Loucy (cell line): Measurements from ENCODE around the gene ATXN2L.
"Not testable (repeated sequence)": the region's sequence is repeated elsewhere in the genome, so short reads cannot be mapped to it uniquely, and the experiment has no call there.

Experiments
- H2AFZ ChIP-seq: fragments of 200-600 bp; sonication (generic); 2 replicates; pipeline ENCODE4 v1.6.0; 2016; ENCODE audit warnings: antibody characterized with exemption, mild to moderate bottlenecking, low read length, moderate library complexity
- H3F3A ChIP-seq: fragments of 200-600 bp; 2 replicates; pipeline ENCODE4 v1.6.0; 2016; ENCODE audit warnings: antibody characterized with exemption, low read depth, mild to moderate bottlenecking
- H3K27me3 ChIP-seq: fragments of 200-600 bp; sonication (generic); 2 replicates; pipeline ENCODE4 v1.6.1; 2014; ENCODE audit warnings: low read length, mild to moderate bottlenecking; ENCODE audit not compliant: insufficient read depth, poor library complexity, severe bottlenecking
- H3K36me3 ChIP-seq: fragments of 200-600 bp; sonication (generic); 2 replicates; pipeline ENCODE4 v1.6.1; 2016; ENCODE audit warnings: low read length; ENCODE audit not compliant: insufficient read depth
- H3K4me1 ChIP-seq: fragments of 200-600 bp; sonication (generic); 2 replicates; pipeline ENCODE4 v1.5.1; 2014; ENCODE audit warnings: low read length, mild to moderate bottlenecking; ENCODE audit not compliant: insufficient read depth, poor library complexity, severe bottlenecking
- H3K4me2 ChIP-seq: fragments of 200-600 bp; sonication (generic); 2 replicates; pipeline ENCODE4 v1.6.0; 2014; ENCODE audit warnings: antibody characterized with exemption, low read length, low read depth, mild to moderate bottlenecking; ENCODE audit not compliant: poor library complexity, severe bottlenecking
- H3K4me3 ChIP-seq: fragments of 200-600 bp; sonication (generic); 2 replicates; pipeline ENCODE4 v1.5.1; 2014; ENCODE audit warnings: low read length, mild to moderate bottlenecking, mixed read lengths; ENCODE audit not compliant: poor library complexity, severe bottlenecking
- H3K79me2 ChIP-seq: fragments of 200-600 bp; sonication (generic); 2 replicates; pipeline ENCODE4 v1.6.1; 2014; ENCODE audit warnings: low read length; ENCODE audit not compliant: insufficient read depth
- H3K9ac ChIP-seq: fragments of 200-600 bp; sonication (generic); 2 replicates; pipeline ENCODE4 v1.6.0; 2014; ENCODE audit warnings: mild to moderate bottlenecking, low read depth, low read length, moderate library complexity; ENCODE audit not compliant: poor library complexity, severe bottlenecking
- H3K9me2 ChIP-seq: fragments of 200-600 bp; sonication (generic); replicated peaks from 2 replicates; pipeline ENCODE4 v1.6.1; 2016; ENCODE audit warnings: low read depth, low read length, mixed read lengths
- H3K9me3 ChIP-seq: fragments of 200-600 bp; sonication (generic); 2 replicates; pipeline ENCODE4 v1.6.1; 2014; ENCODE audit warnings: mild to moderate bottlenecking, antibody characterized with exemption, low read length, low read depth; ENCODE audit not compliant: insufficient read depth
- H4K20me1 ChIP-seq: fragments of 200-600 bp; sonication (generic); 2 replicates; pipeline ENCODE4 v1.6.0; 2014; ENCODE audit warnings: antibody characterized with exemption, low read length, mild to moderate bottlenecking; ENCODE audit not compliant: insufficient read depth, poor library complexity, severe bottlenecking
- EZH2phosphoT487 ChIP-seq: fragments of 200-600 bp; IDR thresholded peaks from 2 replicates; pipeline ENCODE4 v1.6.1; 2018; ENCODE audit warnings: antibody characterized with exemption, mild to moderate bottlenecking, moderate library complexity, borderline replicate concordance
- TF ChIP-seq, protein P1 (sequence below): fragments of 200-600 bp; sonication (generic); conservative IDR thresholded peaks from 2 replicates; pipeline ENCODE4 v1.5.1; 2014; ENCODE audit warnings: mild to moderate bottlenecking, antibody characterized with exemption, low read length

ATXN2L gene

DNA sequence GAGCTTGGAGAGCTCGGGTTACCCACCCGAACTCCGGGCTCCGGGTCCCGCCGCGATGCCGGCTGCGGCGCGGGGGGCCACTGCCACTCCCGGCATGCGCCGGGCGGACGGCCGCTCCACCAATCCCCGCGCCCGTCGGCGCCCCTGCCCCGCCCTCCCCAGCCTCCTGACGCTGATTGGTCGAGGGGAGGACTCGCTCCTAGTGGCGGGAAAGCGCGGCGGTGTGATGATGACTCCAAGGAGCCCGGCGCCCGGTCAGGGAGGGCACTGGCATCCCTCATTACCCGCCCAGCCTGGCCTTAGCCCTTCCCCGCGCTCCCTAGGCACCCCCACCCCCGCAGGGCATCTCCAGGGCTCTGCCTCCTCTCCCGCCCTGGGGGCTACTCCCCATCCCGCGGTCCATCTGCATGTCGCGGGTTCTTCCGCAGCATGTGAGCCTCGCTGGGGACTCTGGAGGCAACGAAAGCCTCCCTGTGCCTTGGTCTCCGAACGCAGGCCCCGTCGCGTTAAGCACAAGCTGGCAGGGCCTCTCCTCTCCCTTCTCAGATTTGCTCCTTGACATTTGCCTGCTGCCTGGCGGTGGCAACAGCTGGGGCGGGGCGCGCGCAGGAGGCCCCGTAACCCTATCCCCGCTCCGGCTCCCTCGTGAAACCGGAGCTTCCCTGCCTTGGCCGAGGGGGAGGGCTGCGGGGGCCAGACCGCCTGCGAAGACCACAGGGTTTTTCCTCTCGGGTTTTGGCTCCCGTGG lies 57.2 kb downstream of the ATXN2L start:
- H3K79me2 ChIP-seq, result peaks cover 14% of the 10 kb centered on the region

DNA sequence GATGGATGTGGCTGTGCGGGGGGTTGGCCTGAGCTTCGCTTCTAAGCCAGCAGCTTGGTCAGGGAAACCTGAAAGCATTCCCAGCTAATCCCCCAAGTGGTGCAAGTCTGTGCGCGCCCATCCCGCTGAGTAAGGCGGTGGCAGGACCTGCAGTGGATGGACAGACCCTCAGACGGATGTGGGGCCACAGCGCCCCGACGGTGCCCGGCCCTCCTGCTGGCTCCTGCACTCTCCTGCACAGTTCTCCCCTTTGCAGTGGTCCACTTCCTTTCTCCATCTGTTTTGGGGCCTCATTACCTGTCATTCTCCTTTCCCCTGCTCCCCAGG lies 57.8 kb downstream of the ATXN2L start:
- Histone ChIP-seq H3K9me2 (no peaks in the 10 kb centered on the region), H4K20me1 (no peaks in the 10 kb centered on the region), H3K36me3 (no peaks in the 10 kb centered on the region), H3F3A (no peaks in the 10 kb centered on the region; the same call in 1 of the 2 replicates), H3K27me3 (no peaks in the 10 kb centered on the region), H3K4me2 (peak overlapping the region; percentile 96), H3K4me1 (peaks cover 14% of the 10 kb centered on the region), H3K9ac (peak overlapping the region; percentile 90), H3K9me3 (no peaks in the 10 kb centered on the region), H3K4me3 (peak overlapping the region; percentile 86), H3K79me2 (peaks cover 14% of the 10 kb centered on the region), H2AFZ (no peak overlapping the region)
- TF ChIP-seq, protein P1, sequence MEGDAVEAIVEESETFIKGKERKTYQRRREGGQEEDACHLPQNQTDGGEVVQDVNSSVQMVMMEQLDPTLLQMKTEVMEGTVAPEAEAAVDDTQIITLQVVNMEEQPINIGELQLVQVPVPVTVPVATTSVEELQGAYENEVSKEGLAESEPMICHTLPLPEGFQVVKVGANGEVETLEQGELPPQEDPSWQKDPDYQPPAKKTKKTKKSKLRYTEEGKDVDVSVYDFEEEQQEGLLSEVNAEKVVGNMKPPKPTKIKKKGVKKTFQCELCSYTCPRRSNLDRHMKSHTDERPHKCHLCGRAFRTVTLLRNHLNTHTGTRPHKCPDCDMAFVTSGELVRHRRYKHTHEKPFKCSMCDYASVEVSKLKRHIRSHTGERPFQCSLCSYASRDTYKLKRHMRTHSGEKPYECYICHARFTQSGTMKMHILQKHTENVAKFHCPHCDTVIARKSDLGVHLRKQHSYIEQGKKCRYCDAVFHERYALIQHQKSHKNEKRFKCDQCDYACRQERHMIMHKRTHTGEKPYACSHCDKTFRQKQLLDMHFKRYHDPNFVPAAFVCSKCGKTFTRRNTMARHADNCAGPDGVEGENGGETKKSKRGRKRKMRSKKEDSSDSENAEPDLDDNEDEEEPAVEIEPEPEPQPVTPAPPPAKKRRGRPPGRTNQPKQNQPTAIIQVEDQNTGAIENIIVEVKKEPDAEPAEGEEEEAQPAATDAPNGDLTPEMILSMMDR, result no peak
- TF ChIP-seq EZH2phosphoT487, result no peak

More for the DNA sequence above, 57.2 kb downstream of the ATXN2L start:
- Histone ChIP-seq H3K9me3 (no peaks in the 10 kb centered on the region), H3K9me2 (no peaks in the 10 kb centered on the region), H3K4me2 (peak overlapping the region; percentile 96), H2AFZ (peak overlapping the region; percentile 86), H3K36me3 (no peaks in the 10 kb centered on the region), H3K27me3 (no peaks in the 10 kb centered on the region), H3K9ac (peak overlapping the region; percentile 90), H4K20me1 (no peaks in the 10 kb centered on the region), H3K4me1 (peaks cover 14% of the 10 kb centered on the region), H3K4me3 (peak overlapping the region; percentile 86), H3F3A (no peaks in the 10 kb centered on the region; the same call in 1 of the 2 replicates)
- TF ChIP-seq, protein P1, result no peak
- TF ChIP-seq EZH2phosphoT487, result no peak

DNA sequence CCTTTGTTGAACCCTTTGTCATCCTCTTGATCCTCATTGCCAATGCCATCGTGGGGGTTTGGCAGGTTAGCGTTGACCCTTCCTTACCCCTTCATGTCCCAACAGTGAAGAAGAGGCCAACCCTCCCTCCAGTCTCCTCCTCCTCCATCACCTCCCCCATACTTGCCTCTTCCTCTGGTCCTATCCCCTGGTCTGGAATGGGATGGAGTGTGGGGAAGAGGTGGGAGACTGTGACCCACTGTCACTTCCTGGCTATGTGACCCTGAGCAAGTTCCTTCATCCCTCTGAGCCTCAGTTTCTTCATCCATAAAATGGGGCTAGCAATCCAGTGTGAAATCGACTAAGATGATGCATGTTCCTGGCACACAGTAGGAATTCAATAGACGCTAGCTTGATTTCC lies 58.2 kb downstream of the ATXN2L start:
- Histone ChIP-seq H3K27me3 (no peaks in the 10 kb centered on the region), H3K36me3 (no peaks in the 10 kb centered on the region), H3K4me1 (peaks cover 14% of the 10 kb centered on the region), H3K9ac (no peak overlapping the region), H3F3A (no peaks in the 10 kb centered on the region), H2AFZ (no peak overlapping the region), H3K9me3 (no peaks in the 10 kb centered on the region), H3K9me2 (no peaks in the 10 kb centered on the region), H4K20me1 (no peaks in the 10 kb centered on the region), H3K79me2 (peaks cover 14% of the 10 kb centered on the region), H3K4me2 (no peak overlapping the region), H3K4me3 (no peak overlapping the region)
- TF ChIP-seq, protein P1, result no peak
- no peak for TF ChIP-seq EZH2phosphoT487

DNA sequence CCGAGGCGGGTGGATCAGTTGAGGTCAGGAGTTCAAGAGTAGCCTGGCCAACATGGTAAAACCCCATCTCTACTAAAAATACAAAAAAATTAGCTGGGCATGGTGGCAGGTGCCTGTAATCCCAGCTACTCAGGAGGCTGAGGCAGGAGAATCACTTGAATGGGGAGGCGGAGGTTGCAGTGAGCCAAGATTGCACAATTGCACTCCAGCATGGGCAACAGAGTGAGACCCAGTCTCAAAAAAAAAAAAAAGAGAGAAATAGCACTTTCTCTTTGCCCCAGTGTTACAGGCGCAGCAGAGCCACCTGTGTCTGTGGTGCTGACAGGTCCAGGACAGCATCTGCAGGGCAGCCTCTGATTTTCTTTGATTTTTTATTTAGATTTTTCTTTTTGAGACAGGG lies 58.8 kb downstream of the ATXN2L start:
- H4K20me1 ChIP-seq, H3K36me3 ChIP-seq: not testable (repeated sequence)

More for the DNA sequence above, 58.8 kb downstream of the ATXN2L start:
- Histone ChIP-seq H3K79me2 (peaks cover 14% of the 10 kb centered on the region), H3K4me1 (peaks cover 14% of the 10 kb centered on the region)
- not testable (repeated sequence) for H3K4me3 ChIP-seq, H3K9ac ChIP-seq, H3F3A ChIP-seq, H3K4me2 ChIP-seq, H3K9me3 ChIP-seq, H3K27me3 ChIP-seq, H3K9me2 ChIP-seq, H2AFZ ChIP-seq
